ENCODE data around the gene CD82.

GRCh38 chr11:44567876-44568256 lies 2.4 kb downstream of the CD82 start:
- TF ChIP-seq CTCF (IDR thresholded peaks at IDR 0.05), result no peak
- no peak for TF ChIP-seq POLR2A (IDR thresholded peaks at IDR 0.05)
